ENCODE data around the gene KCTD16.

DNA sequence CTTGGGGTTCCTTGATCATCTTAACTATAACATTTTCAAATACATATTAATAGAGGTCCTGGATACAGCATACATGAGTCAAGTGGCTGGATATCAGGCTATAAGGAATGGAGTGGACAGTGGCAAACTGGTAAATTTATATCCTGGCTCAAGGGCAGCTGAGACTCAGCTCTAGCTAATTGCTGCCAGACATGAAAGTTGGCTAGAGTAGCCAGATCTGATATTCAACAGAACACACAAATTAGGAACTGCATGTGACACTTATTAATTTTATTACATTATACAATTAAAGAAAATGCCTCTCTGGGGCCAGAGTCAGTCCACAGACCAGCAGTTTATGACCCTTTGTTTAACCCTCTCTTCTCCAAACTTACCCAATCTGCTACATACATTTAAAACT, 206.5 kb downstream of the KCTD16 start:
- TF ChIP-seq, protein P1, sequence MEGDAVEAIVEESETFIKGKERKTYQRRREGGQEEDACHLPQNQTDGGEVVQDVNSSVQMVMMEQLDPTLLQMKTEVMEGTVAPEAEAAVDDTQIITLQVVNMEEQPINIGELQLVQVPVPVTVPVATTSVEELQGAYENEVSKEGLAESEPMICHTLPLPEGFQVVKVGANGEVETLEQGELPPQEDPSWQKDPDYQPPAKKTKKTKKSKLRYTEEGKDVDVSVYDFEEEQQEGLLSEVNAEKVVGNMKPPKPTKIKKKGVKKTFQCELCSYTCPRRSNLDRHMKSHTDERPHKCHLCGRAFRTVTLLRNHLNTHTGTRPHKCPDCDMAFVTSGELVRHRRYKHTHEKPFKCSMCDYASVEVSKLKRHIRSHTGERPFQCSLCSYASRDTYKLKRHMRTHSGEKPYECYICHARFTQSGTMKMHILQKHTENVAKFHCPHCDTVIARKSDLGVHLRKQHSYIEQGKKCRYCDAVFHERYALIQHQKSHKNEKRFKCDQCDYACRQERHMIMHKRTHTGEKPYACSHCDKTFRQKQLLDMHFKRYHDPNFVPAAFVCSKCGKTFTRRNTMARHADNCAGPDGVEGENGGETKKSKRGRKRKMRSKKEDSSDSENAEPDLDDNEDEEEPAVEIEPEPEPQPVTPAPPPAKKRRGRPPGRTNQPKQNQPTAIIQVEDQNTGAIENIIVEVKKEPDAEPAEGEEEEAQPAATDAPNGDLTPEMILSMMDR (IDR thresholded peaks at IDR 0.05; ENCODE audit: borderline replicate concordance, extremely low read depth, low read length, poor library complexity, severe bottlenecking), result no peak
- no peak for TF ChIP-seq EZH2 (IDR thresholded peaks at IDR 0.05; ENCODE audit: borderline replicate concordance, low read depth, low read length, severe bottlenecking)
